CD4-positive, alpha-beta T cell treated with Interleukin-17A for 1 hour (primary cell): ENCODE results near the gene PITPNC1.

ENCODE experiments used
- DNase-seq: peaks from one replicate; pipeline ENCODE4 v3.0.0-alpha.2; 2020

The PITPNC1 gene

DNA sequence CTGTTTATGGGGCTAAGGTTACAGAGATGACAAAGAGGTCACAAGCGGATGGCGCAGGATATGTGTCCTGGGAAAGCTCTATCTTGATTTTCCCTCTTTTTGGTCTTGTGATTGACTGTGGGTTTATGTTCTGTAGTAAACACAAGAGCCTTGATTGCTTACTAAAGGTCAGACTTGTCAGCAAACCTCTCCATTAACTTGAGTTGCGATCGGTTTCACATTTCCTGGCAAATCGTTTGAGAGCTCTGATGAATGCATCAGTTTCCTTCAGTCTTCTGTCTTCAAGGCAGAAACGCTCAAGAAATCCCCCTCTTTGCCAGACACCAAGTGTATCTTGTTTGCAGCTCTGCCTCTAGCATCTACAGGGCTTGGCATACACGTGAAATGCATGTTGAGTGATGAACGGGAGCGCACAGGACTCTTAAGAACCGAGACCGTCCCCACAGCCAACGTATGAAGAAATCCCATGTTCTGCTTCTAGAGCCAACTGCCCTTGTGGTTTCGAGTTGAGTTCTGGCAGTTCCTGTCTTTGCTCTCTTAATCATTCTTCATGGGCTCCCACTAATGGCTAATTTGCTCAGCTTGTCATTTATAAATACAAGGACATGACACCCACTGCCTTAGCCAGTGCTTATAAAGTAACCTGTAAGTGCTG, 143.3 kb downstream of the PITPNC1 start:
- no peak for DNase-seq

- DNase-seq = no peak
These were observed 144.1 kb downstream of the PITPNC1 start for GRCh38 chr17:67520916-67521774.

- no peak for DNase-seq
These were observed 144.6 kb downstream of the PITPNC1 start for GRCh38 chr17:67521775-67522069.

DNA sequence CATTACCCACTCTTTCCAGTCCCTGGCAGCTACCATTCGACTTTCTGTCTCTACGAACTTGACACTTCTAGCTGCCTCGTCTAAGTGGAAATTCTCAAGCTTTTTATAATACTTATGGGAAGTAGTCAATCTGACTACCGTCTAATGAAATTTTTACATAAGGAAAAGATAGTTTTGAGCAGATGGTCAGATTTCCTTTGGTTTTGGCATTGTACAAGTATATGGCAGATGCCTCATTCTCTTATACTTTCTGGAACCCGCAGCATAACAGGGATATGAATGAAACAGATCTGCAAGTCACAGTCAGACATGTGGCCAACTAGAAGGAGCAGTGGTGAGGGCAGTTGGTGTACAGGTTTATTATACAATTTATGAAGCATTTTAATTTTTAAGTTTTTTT, 146.0 kb downstream of the PITPNC1 start:
- DNase-seq = no peak

DNA sequence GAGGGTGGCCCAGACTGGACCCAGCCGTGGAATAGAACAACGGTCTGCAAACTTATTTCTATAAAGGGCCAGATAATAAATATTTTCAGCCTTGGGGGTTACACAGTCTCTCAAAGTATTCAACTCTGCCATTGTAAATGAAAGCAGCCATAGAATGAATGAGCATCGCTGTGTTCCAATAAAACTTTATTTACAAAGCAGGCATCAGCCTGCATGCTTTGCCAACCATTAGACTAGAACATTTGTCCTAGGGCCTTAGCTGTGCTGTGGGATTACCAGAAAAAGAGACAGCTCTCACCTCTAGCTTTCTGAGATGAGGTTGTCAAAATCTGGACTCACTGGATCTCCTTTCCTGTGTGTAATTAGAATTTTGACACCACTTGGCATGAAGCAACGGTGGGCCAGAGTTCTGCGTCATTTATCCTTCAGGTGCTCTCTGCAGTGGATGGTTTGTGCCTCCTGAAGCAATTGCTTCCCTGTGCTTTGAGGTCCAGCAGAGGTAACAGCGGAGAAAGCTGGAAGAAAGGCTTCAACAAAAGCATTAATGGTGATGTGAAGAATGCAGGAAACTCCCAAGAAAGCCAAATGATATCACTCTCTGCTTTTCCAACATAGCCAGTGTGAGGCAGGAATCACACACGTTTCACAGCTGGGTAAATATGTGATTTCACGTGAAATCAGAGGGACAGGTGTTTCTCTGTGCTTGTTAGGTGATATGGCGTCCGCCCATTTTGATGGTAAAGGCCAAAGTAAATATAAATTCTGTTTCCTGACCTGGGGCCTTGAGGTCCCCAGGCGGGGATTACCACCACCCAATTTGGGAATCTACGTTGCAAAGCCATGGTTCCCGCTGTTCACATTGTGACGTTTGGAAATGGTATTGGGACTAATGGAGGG, 148.4 kb downstream of the PITPNC1 start:
- DNase-seq = no peak

GRCh38 chr17:67526700-67527099, 149.6 kb downstream of the PITPNC1 start:
- DNase-seq = no peak

- no peak for DNase-seq
These were observed 151.8 kb downstream of the PITPNC1 start for GRCh38 chr17:67528751-67529436.

GRCh38 chr17:67531291-67531690, 154.2 kb downstream of the PITPNC1 start:
- DNase-seq = no peak

DNA sequence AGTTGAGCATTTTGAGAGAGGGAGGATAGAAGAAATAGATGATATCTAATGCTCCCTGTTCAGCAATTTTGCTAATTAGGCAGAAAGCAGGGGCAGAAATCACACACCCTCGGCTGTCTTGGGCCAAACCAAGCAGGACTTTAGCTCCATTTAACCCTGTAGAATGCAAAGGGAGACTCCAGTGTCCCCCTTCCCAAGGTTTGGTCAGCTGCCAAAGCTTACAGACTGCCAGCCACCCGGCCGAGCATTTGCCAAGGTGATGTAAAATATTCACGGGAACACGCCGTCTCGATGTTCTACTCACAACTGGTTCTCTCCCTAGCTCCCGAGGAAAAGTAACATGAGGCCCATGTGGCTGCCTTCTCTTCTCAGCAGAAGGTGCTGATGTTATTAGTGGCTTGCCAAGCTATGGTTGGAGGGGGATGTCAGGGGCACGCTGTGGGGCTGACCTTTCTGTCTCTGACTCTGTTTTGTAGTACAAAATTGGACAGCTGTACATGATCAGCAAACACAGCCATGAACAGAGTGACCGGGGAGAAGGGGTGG, 155.3 kb downstream of the PITPNC1 start:
- DNase-seq = no peak

DNA sequence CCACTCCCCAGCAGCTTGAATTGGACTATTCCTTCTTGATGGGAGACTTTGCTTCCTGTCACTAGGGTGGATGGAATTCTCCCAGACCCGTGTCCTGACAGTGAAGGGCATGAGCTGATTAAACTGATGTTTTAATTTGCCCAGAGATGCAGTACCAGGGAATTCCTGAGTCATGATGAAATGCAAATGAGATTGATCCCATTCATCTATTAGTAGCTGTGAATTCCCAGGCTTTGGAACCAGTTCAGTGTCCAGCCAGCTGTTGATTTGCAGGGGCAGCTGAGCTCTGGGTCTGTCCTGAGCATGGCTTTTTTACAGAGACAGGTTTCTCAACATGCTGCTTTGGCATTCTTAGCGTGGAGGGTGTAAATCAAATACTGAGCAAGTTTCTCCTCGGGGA, 157.9 kb downstream of the PITPNC1 start:
- DNase-seq = no peak

- DNase-seq = no peak
These were observed 165.4 kb downstream of the PITPNC1 start for GRCh38 chr17:67542219-67543114.

- DNase-seq = no peak
These were observed 167.4 kb downstream of the PITPNC1 start for GRCh38 chr17:67544364-67544955.

DNA sequence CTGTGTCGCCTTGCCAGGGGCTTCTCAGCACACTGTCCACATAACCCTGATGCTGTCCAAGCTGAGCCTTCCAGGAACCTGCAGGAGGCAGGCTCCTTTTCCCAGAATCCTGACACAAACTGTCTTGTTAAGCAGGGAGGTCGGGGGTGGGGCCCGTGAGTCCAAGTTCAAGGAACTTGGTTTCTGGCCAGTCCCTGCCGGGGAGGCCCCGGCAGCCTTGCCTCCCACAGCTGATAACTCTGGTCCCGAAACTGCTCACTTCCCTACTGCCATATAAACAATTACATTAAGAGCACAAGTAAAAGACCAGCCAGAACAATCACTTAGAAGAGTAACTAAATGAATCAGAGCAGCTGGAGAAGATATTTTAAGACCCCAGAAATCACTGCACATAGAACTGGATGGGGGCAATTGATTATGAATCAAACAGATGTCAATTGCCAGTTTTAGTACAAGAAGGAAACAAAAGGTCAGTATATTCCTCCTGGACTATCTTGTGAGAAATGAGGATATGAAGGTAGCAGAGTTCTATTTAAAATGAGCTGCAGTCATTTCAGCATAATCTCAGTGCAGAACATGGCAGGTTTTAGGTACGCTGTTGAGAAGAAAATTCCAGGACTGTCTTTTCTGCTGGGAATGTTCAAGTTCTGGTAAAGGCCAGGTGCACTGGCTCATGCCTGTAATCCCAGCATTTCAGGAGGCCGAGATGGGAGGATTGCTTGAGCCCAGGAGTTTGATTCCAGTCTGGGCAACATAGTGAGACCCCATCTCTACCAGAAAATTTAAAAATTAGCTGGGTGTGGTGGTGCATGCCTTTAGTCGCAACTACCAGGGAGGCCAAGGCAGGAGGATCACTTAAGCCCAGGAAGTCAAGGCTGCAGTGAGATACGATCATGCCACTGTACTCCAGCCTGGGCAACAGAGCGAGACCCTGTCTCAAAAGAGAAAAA, 169.8 kb downstream of the PITPNC1 start:
- DNase-seq = no peak

- DNase-seq = no peak
These were observed 171.6 kb downstream of the PITPNC1 start for GRCh38 chr17:67548693-67549092.

- no peak for DNase-seq
These were observed 172.7 kb downstream of the PITPNC1 start for GRCh38 chr17:67549820-67550219.

DNA sequence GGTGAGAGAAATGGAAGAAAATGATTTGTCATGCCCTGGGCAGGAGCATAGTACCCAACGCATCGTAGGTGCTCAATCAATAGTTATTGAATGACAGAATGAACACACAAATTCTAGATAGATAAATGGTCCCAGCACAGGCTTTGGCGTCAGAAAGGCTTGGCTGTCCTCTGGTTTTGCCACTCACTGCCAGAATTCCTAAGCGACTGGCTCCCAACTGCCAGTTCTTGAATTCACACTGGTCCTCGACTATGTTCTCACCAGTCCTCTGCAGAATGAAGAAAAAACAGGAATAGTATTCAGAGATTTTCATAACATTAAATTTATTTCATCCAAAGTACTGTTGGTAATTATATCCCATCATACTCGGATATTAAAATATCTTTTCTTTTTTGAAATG, 177.6 kb downstream of the PITPNC1 start:
- DNase-seq = no peak

DNA sequence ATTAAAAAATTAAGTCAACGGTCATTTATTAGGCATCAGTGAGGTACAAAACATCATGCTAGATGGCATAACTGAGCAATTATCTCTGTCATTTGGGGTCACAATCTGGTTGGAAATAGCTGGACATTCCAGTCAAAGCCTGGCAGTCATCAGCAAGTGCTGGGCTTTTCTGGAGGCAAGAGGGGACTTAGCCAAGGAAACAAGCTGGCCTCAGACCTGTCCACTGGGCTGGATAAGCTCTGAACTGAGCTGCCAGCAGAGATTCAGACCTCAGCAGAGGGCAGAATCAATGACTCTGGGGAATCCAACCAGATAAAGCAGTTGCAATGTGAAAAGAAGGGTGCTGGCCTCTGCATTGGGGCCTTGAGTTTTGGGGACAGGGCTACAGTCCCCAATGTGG, 178.8 kb downstream of the PITPNC1 start:
- no peak for DNase-seq

GRCh38 chr17:67557052-67557845, 180.2 kb downstream of the PITPNC1 start:
- DNase-seq = no peak

DNA sequence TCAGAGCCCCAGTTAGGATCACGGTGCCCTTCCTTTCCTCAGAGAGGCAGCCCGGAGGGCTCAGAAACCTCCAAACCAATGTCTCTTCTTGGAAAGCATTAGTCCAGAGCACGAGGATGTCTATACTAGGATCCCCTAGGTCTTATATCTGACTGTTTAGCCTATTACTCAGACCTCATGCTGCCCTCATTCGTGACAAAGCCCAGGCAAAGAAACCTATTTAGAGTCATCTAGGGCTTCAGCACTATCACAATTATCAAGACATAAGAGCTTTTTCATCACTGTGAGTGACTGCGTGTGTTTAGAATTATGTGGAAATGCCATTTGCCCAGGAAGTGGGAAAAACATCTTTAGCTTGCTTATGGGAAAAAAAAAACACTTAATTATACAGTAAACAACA, 180.8 kb downstream of the PITPNC1 start:
- no peak for DNase-seq
